ENCODE results near the gene MBOAT7. TPM values are rescaled to one million over a fixed set of nuclear protein-coding genes. Genes with fewer than 3 reads are reported as not detected.
A peak's percentile ranks its signal among the peaks of the same experiment; 100 is the strongest.
"Not testable (repeated sequence)": the region's sequence is repeated elsewhere in the genome, so short reads cannot be mapped to it uniquely, and the experiment has no call there.

The MBOAT7 gene
- total RNA-seq, 4 donors from 2014 or later, result 5.3 to 47.8 (median 19.2) TPM

- no peak for DNase-seq
- no peak overlapping the region for H3K4me3 ChIP-seq
- no peaks in the 10 kb centered on the region for H3K27me3 ChIP-seq
- H3K36me3 ChIP-seq, result no peaks in the 10 kb centered on the region
- H3K27ac ChIP-seq, result no peak overlapping the region
- intact Hi-C loops (cut with DNase I; ENCODE audit: low total_unique reads), result loop anchor here (5.0 kb wide), 1 partner anchor 53 kb away; no protein-coding TSS in a partner anchor
- no peak for TF ChIP-seq CTCF (IDR thresholded peaks at IDR 0.05)
- no peak for TF ChIP-seq POLR2A (IDR thresholded peaks at IDR 0.05)
- no peaks in the 10 kb centered on the region for H3K9me3 ChIP-seq
- H3K4me1 ChIP-seq, result no peaks in the 10 kb centered on the region
Measured at GRCh38 chr19:54173951-54174834, 15.2 kb downstream of the MBOAT7 start.

DNA sequence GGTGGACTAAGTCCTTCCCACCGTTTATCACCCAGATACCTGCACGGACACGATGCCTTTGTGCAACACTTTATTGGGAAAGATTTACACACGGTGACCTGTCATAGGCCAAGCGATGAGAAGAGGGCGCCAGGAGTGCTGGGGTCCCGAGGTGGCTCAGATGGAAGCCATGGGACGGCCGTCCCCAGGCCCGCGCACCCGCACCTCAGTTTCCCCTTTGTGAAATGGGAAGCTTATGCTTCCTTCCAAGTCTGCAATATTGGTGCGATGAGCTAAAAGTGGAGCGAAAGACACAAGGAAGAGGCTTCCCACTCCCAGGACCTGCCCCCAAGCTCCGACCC lies 16.1 kb downstream of the MBOAT7 start:
- intact Hi-C loops (cut with DNase I; ENCODE audit: low total_unique reads), result loop anchor here (5.0 kb wide), 1 partner anchor 54 kb away; no protein-coding TSS in a partner anchor
- Histone ChIP-seq H3K27me3 (no peaks in the 10 kb centered on the region), H3K36me3 (no peaks in the 10 kb centered on the region), H3K4me3 (no peak overlapping the region), H3K9me3 (no peaks in the 10 kb centered on the region), H3K4me1 (no peaks in the 10 kb centered on the region), H3K27ac (no peak overlapping the region)
- no peak for DNase-seq
- no peak for TF ChIP-seq CTCF (IDR thresholded peaks at IDR 0.05)

DNA sequence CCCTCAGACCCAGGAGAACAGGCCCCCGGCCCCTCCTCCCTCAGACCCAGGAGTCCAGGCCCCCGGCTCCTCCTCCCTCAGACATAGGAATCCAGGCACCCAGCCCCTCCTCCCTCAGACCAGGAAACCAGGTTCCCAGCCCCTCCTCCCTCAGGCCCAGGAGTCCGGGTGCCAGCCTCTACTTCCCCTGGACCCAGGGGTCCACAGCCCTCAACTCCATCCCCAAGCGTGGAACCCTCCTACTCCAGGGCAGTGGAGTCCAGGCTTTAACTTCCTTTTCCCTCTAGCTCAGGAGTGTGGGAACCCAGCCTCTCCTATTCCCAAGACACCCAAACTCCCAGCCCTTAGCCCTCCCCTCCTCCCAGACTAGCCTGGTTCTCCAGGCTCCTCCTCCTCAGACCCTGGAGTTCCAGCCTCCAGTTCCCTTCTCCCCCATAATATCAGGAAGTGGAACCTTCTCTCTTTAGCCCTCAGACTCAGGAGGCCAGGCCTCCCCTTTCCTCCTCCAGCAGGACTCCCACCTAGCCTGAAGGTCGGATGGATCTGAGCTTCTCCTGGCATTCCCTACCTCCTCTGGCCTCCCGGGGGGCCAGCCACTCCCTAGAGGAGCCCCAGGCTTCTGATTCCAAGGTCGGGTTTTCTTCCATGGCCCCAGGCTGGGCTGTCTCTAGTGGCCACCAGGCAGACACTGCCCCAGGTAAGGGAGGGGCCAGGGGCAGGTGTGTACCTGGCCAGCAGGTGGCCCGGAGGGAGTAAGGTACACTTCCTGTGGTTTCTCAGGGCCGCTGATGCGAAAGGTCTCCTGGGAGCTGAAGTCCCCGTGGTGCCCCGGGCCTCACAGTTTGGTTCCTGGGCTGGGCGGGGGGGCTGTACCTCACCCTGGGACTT lies 16.7 kb downstream of the MBOAT7 start, which contains the start of gene TMC4:
TMC4 (minus strand) TSS at position 690 of the 888 bp plus-strand sequence; CDS start at position 647, 43 bp downstream.
- Histone ChIP-seq H3K36me3 (no peaks in the 10 kb centered on the region), H3K27ac (peak within 1 kb of the TSS in 1 of 2 donors; percentile 54), H3K27me3 (no peaks in the 10 kb centered on the region), H3K9me3 (no peaks in the 10 kb centered on the region), H3K4me3 (no peak within 1 kb of the TSS), H3K4me1 (no peaks in the 10 kb centered on the region)
- intact Hi-C loops (cut with DNase I; ENCODE audit: low total_unique reads), result loop anchor here (5.0 kb wide), 1 partner anchor 55 kb away; no protein-coding TSS in a partner anchor
- TF ChIP-seq CTCF (IDR thresholded peaks at IDR 0.05) (no peak), POLR2A (IDR thresholded peaks at IDR 0.05) (peak in 1 of 2 donors; percentile 30)
- no peak for DNase-seq

GRCh38 chr19:54171736-54172431 lies 17.5 kb downstream of the MBOAT7 start:
- DNase-seq, H3K36me3 ChIP-seq, H3K4me1 ChIP-seq, H3K27me3 ChIP-seq, H3K4me3 ChIP-seq, H3K9me3 ChIP-seq, H3K27ac ChIP-seq: not testable (repeated sequence)
- intact Hi-C loops (cut with DNase I; ENCODE audit: low total_unique reads), result loop anchor here (5.0 kb wide), 1 partner anchor 55 kb away; no protein-coding TSS in a partner anchor

GRCh38 chr19:54169149-54169740 lies 20.1 kb downstream of the MBOAT7 start:
- no peak overlapping the region for H3K4me3 ChIP-seq
- TF ChIP-seq CTCF (IDR thresholded peaks at IDR 0.05) (no peak), POLR2A (IDR thresholded peaks at IDR 0.05) (no peak)
- H3K9me3 ChIP-seq, result no peaks in the 10 kb centered on the region
- no peak overlapping the region for H3K27ac ChIP-seq
- intact Hi-C loops (cut with DNase I; ENCODE audit: low total_unique reads), result no loop called here
- H3K4me1 ChIP-seq, result no peaks in the 10 kb centered on the region
- no peak for DNase-seq
- no peaks in the 10 kb centered on the region for H3K36me3 ChIP-seq
- H3K27me3 ChIP-seq, result no peaks in the 10 kb centered on the region
